NCI-H524 (cell line): ENCODE data around the gene SLC7A7.
"Not testable (repeated sequence)": the region's sequence is repeated elsewhere in the genome, so short reads cannot be mapped to it uniquely, and the experiment has no call there.

ENCODE experiments used
- DNase-seq, 2 experiments: peaks; one replicate each; lab custom pipeline; 2025; lab: John Stamatoyannopoulos, UW

SLC7A7 gene

GRCh38 chr14:22820731-22821130, 5.5 kb upstream of the SLC7A7 start:
- no peak for DNase-seq

- DNase-seq, result peak; percentile 31 to 57
These were observed 4.1 kb upstream of the SLC7A7 start for GRCh38 chr14:22819151-22819988.

GRCh38 chr14:22814373-22814772, 862 bp downstream of the SLC7A7 start:
- DNase-seq, result no peak

- DNase-seq, result no peak
These were observed 2.1 kb downstream of the SLC7A7 start for GRCh38 chr14:22813145-22813544.

GRCh38 chr14:22812744-22813143, 2.5 kb downstream of the SLC7A7 start:
- no peak for DNase-seq

- DNase-seq, result no peak
These were observed 3.5 kb downstream of the SLC7A7 start for GRCh38 chr14:22811722-22812121.

- no peak for DNase-seq
These were observed 6.6 kb downstream of the SLC7A7 start for GRCh38 chr14:22808388-22809209.

GRCh38 chr14:22807432-22808087, 7.7 kb downstream of the SLC7A7 start:
- no peak for DNase-seq

GRCh38 chr14:22805235-22805634, 10.0 kb downstream of the SLC7A7 start:
- DNase-seq, result not testable (repeated sequence)

GRCh38 chr14:22803687-22803974, 11.6 kb downstream of the SLC7A7 start:
- no peak for DNase-seq

- no peak for DNase-seq
These were observed 12.2 kb downstream of the SLC7A7 start for GRCh38 chr14:22802860-22803686.

- no peak for DNase-seq
These were observed 13.5 kb downstream of the SLC7A7 start for GRCh38 chr14:22801716-22802115.

- DNase-seq, result no peak
These were observed 14.9 kb downstream of the SLC7A7 start for GRCh38 chr14:22800346-22800745.

GRCh38 chr14:22798528-22798927, 16.7 kb downstream of the SLC7A7 start:
- DNase-seq, result no peak

GRCh38 chr14:22797017-22797917, 18.0 kb downstream of the SLC7A7 start:
- DNase-seq, result no peak

GRCh38 chr14:22796087-22796707, 19.0 kb downstream of the SLC7A7 start:
- DNase-seq, result no peak

GRCh38 chr14:22794551-22794951, 20.7 kb downstream of the SLC7A7 start:
- no peak for DNase-seq

- no peak for DNase-seq
These were observed 21.3 kb downstream of the SLC7A7 start for GRCh38 chr14:22793976-22794375.

- not testable (repeated sequence) for DNase-seq
These were observed 21.7 kb downstream of the SLC7A7 start for GRCh38 chr14:22793550-22793949.

- DNase-seq, result no peak
These were observed 23.1 kb downstream of the SLC7A7 start for GRCh38 chr14:22792158-22792557.
